Endothelial cell of umbilical vein (primary cell): ENCODE results near the gene KRT76. TPM values are rescaled to one million over a fixed set of nuclear protein-coding genes. Genes with fewer than 3 reads are reported as not detected.

Experiments used
- BruUV-seq: library from RNA; stranded (reverse); fragments of 400-500 nt; replicated peaks from 2 replicates; lab custom pipeline; 2021; lab: Mats Ljungman, UMichigan
- CTCF ChIA-PET: fragments of 300-600, 350-600 bp; sonication (Branson Sonifier 250); formaldehyde crosslinking; loops from one replicate; lab custom pipeline; 2021; ENCODE audit warnings: antibody characterized with exemption, inconsistent platforms; lab: Charles Lee
- POLR2A ChIA-PET: fragments of 300-600, 350-600 bp; sonication (Branson Sonifier 250); formaldehyde crosslinking; loops from one replicate; lab custom pipeline; 2021; ENCODE audit warnings: antibody characterized with exemption, inconsistent platforms; lab: Charles Lee
- DNase-seq: peaks from one replicate; pipeline ENCODE4 v3.0.0-alpha.2; 2011; ENCODE audit warnings: low read depth, low spot score
- FAIRE-seq: peaks from 2 replicates; lab custom pipeline; 2011; peaks lifted over from hg19 to GRCh38; lab: Jason Lieb, UNC
- H2AFZ ChIP-seq: 2 replicates; pipeline ENCODE4 v1.6.0; 2012; ENCODE audit warnings: low read depth, low read length, control low read depth, inconsistent platforms
- H3K27ac ChIP-seq: 2 replicates; pipeline ENCODE4 v1.5.1; 2011; ENCODE audit warnings: low read depth, mild to moderate bottlenecking, control low read depth, low read length, moderate library complexity; ENCODE audit not compliant: insufficient read depth
- H3K27me3 ChIP-seq, 2 experiments: 2 replicates each; pipeline versions ENCODE4 v1.6.0 to v1.6.1; 2011; ENCODE audit warnings: low read length in 2 of 2, mixed read lengths in 1 of 2; ENCODE audit not compliant: control insufficient read depth in 2 of 2, insufficient read depth in 2 of 2
- H3K36me3 ChIP-seq, 2 experiments: 2 replicates in 1 of 2; 3 replicates in 1 of 2; pipeline ENCODE4 v1.5.1; 2011; ENCODE audit warnings: low read length in 2 of 2, mild to moderate bottlenecking in 1 of 2, moderate library complexity in 1 of 2; ENCODE audit not compliant: control insufficient read depth in 2 of 2, insufficient read depth in 2 of 2; ENCODE audit errors: extremely low read depth in 1 of 2
- H3K4me1 ChIP-seq: 3 replicates; pipeline ENCODE4 v1.5.1; 2011; ENCODE audit warnings: mild to moderate bottlenecking, low read length; ENCODE audit not compliant: control insufficient read depth, insufficient read depth; ENCODE audit errors: extremely low read depth
- H3K4me2 ChIP-seq: 2 replicates; pipeline ENCODE4 v1.6.1; 2011; ENCODE audit warnings: low read length, control low read depth, mixed read lengths; ENCODE audit not compliant: insufficient read depth
- H3K4me3 ChIP-seq, 3 experiments: fragments of 200-600 bp in 1 of 3; sonication (generic), shearing (Covaris generic) in 1 of 3; replicated peaks in 1 of 3; 2 replicates each; pipeline ENCODE4 v1.5.1; 2011 to 2016; ENCODE audit warnings: control low read depth in 3 of 3, low read length in 3 of 3, mild to moderate bottlenecking in 2 of 3, inconsistent platforms in 1 of 3, low read depth in 1 of 3, moderate library complexity in 1 of 3; ENCODE audit not compliant: insufficient read depth in 1 of 3
- H3K79me2 ChIP-seq: 2 replicates; pipeline ENCODE4 v1.6.0; 2012; ENCODE audit warnings: low read length, inconsistent platforms; ENCODE audit not compliant: control insufficient read depth, insufficient read depth
- H3K9ac ChIP-seq: replicated peaks from 2 replicates; pipeline ENCODE3; 2011; ENCODE audit warnings: low read length, control low read depth; ENCODE audit not compliant: insufficient read depth; ENCODE audit errors: extremely low read depth
- H3K9me1 ChIP-seq: replicated peaks from 3 replicates; pipeline ENCODE4 v1.6.0; 2011; ENCODE audit warnings: mild to moderate bottlenecking, low read length; ENCODE audit not compliant: control insufficient read depth, insufficient read depth; ENCODE audit errors: extremely low read depth
- H3K9me3 ChIP-seq: replicated peaks from 2 replicates; pipeline ENCODE4 v1.5.1; 2012; ENCODE audit warnings: low read length, inconsistent platforms; ENCODE audit not compliant: control insufficient read depth, insufficient read depth
- H4K20me1 ChIP-seq: replicated peaks from 2 replicates; pipeline ENCODE3; 2011; ENCODE audit warnings: mild to moderate bottlenecking, low read length; ENCODE audit not compliant: control insufficient read depth, insufficient read depth; ENCODE audit errors: extremely low read depth
- EZH2 ChIP-seq: IDR thresholded peaks from 2 replicates; pipeline ENCODE4 v1.6.1; 2012; ENCODE audit warnings: borderline replicate concordance, low read depth, mild to moderate bottlenecking, moderate library complexity, low read length, inconsistent platforms; ENCODE audit not compliant: severe bottlenecking
- FOS ChIP-seq: IDR thresholded peaks from 2 replicates; pipeline ENCODE4 v1.6.1; 2011; ENCODE audit warnings: mild to moderate bottlenecking, low read length, moderate library complexity, borderline replicate concordance; ENCODE audit not compliant: insufficient read depth
- GATA2 ChIP-seq: IDR thresholded peaks from 2 replicates; pipeline ENCODE4 v1.7.0; 2011; ENCODE audit warnings: low read depth, mild to moderate bottlenecking, moderate library complexity, mixed read lengths, low read length; ENCODE audit not compliant: insufficient read length, insufficient read depth
- JUN ChIP-seq: IDR thresholded peaks from 2 replicates; pipeline ENCODE4 v1.6.1; 2011; ENCODE audit warnings: borderline replicate concordance, low read depth; ENCODE audit not compliant: insufficient read length, insufficient read depth
- MAX ChIP-seq: IDR thresholded peaks from 2 replicates; pipeline ENCODE4 v1.6.1; 2011; ENCODE audit not compliant: insufficient read depth, insufficient read length
- MYC ChIP-seq: IDR thresholded peaks from one replicate; pipeline ENCODE4 v1.6.1; 2011; ENCODE audit warnings: mild to moderate bottlenecking, low read depth, low read length
- POLR2A ChIP-seq: IDR thresholded peaks from 2 replicates; pipeline ENCODE4 v1.6.1; 2012; ENCODE audit warnings: low read depth, mild to moderate bottlenecking, control low read depth, low read length
- POLR2AphosphoS5 ChIP-seq: IDR thresholded peaks from 2 replicates; pipeline ENCODE4 v1.6.1; 2012; ENCODE audit warnings: low read depth, mild to moderate bottlenecking, control low read depth, low read length, moderate library complexity; ENCODE audit not compliant: insufficient read depth
- dilution Hi-C: fragments of 300-500 bp; cut with MboI; formaldehyde crosslinking; loops from one replicate; pipeline ENCODE4 v1.15.0; 2019; ENCODE audit warnings: low sequenced_read_pairs; ENCODE audit not compliant: extremely low pct_ligation_motif_present
- intact Hi-C: fragments of 100-400 bp; cut with micrococcal nuclease; formaldehyde crosslinking; loops from one replicate; pipeline ENCODE4 v1.10.0; 2022
- polyA plus RNA-seq, 4 experiments: library from polyadenylated mRNA; depleted of rRNA in 3 of 4; stranded (reverse) in 3 of 4; unstranded in 1 of 4; fragments of >200 nt; gene quantifications; 2 replicates each; pipeline versions ENCODE4 v1.2.1 to v1.2.3, GENCODE V29; 2011 to 2012; ENCODE audit warnings: missing spikeins in 1 of 4
- total RNA-seq: library from RNA; stranded (reverse); gene quantifications from 2 replicates; pipeline ENCODE4 v1.2.3, GENCODE V29; 2021
- TF ChIP-seq, protein P1 (sequence below), 2 donors: IDR thresholded peaks; 1 replicate in 1 of 2; 2 replicates in 1 of 2; pipeline ENCODE4 v1.5.1; 2011; ENCODE audit warnings: low read length in 2 of 2, mild to moderate bottlenecking in 2 of 2, moderate library complexity in 2 of 2, control low read depth in 1 of 2, inconsistent platforms in 1 of 2, low read depth in 1 of 2; ENCODE audit not compliant: insufficient read depth in 1 of 2; ENCODE audit errors: extremely low read depth in 1 of 2

Gene KRT76
- total and polyA plus RNA-seq, 2 donors (not counting 3 experiments of a cell fraction or from before 2014, with no cell fraction given) = not detected

DNA sequence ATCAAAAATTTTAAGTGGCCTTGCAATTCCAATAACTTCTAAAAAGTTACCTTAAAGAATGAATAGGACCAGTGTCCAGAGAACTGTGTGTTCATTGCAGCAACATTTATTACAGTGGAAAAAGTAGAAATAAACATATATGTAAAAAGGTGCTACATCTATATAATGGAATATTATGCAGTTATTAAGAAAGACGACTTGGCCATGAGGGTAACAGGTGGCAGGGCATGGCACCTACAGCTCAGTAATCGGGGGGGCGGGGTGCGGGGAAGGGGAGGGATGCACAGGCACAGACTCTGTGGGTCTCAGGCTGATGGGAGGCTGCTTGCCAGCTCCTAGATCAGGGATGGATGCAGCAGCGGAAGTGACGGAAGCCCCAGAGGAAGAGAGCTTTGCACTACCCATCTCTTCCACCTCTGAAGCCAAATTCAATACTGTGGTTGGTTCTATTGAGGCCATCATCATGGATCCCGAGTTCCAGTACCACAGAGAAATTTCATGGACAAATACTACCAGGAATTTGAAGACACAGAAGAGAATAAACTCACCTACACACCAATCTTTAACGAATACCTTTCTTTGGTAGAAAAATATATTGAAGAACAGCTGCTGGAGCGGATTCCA, 14.0 kb downstream of the KRT76 start:
- FAIRE-seq (no peak), DNase-seq (no peak)
- ChIA-PET POLR2A (no interaction called here), CTCF (no interaction called here)
- Histone ChIP-seq H3K4me2 (no peak overlapping the region), H3K9me1 (no peaks in the 10 kb centered on the region), H4K20me1 (no peaks in the 10 kb centered on the region), H3K9me3 (no peaks in the 10 kb centered on the region), H3K9ac (no peak overlapping the region), H3K4me3 (no peak overlapping the region), H2AFZ (no peak overlapping the region), H3K4me1 (no peaks in the 10 kb centered on the region), H3K36me3 (no peaks in the 10 kb centered on the region), H3K27me3 (peaks cover 4 to 6% of the 10 kb centered on the region in 2 experiments), H3K79me2 (no peaks in the 10 kb centered on the region), H3K27ac (no peak overlapping the region)
- TF ChIP-seq POLR2AphosphoS5 (no peak), MYC (no peak), EZH2 (no peak), GATA2 (no peak), JUN (no peak), FOS (no peak), MAX (no peak), POLR2A (no peak)
- TF ChIP-seq, protein P1, sequence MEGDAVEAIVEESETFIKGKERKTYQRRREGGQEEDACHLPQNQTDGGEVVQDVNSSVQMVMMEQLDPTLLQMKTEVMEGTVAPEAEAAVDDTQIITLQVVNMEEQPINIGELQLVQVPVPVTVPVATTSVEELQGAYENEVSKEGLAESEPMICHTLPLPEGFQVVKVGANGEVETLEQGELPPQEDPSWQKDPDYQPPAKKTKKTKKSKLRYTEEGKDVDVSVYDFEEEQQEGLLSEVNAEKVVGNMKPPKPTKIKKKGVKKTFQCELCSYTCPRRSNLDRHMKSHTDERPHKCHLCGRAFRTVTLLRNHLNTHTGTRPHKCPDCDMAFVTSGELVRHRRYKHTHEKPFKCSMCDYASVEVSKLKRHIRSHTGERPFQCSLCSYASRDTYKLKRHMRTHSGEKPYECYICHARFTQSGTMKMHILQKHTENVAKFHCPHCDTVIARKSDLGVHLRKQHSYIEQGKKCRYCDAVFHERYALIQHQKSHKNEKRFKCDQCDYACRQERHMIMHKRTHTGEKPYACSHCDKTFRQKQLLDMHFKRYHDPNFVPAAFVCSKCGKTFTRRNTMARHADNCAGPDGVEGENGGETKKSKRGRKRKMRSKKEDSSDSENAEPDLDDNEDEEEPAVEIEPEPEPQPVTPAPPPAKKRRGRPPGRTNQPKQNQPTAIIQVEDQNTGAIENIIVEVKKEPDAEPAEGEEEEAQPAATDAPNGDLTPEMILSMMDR (IDR thresholded peaks at IDR 0.05; ENCODE audit: extremely low read depth in 1 of 2, insufficient read depth in 1 of 2, low read depth in 1 of 2, low read length in 2 of 2) = no peak
- dilution Hi-C loops (no loop called here), intact Hi-C loops (no loop called here)
- BruUV-seq = no TSS peak
